NCI-H2029 (cell line): Measurements from ENCODE around the gene RAB4A.

ENCODE experiments used
- DNase-seq: peaks from one replicate; lab custom pipeline; 2025; lab: John Stamatoyannopoulos, UW

RAB4A gene

GRCh38 chr1:229270547-229271447 is at the start of gene RAB4A:
TSS of gene RAB4A (plus strand) at chr1:229271111. CDS start at chr1:229271340, 229 bp downstream.
- DNase-seq, result peak; percentile 74

- DNase-seq, result no peak
Measured at GRCh38 chr1:229222081-229222480, 48.8 kb upstream of the RAB4A start.

GRCh38 chr1:229223498-229223897 is 47.4 kb upstream of the RAB4A start:
- DNase-seq, result no peak

GRCh38 chr1:229224308-229224707 is 46.6 kb upstream of the RAB4A start:
- no peak for DNase-seq

GRCh38 chr1:229225331-229225782 is 45.6 kb upstream of the RAB4A start:
- no peak for DNase-seq

GRCh38 chr1:229226796-229227195 is 44.1 kb upstream of the RAB4A start:
- no peak for DNase-seq

GRCh38 chr1:229227298-229227919 is 43.5 kb upstream of the RAB4A start:
- peak; percentile 64 for DNase-seq

GRCh38 chr1:229228522-229228921 is 42.4 kb upstream of the RAB4A start:
- no peak for DNase-seq

- peak; percentile 41 for DNase-seq
Measured at GRCh38 chr1:229229137-229229720, 41.7 kb upstream of the RAB4A start.

- DNase-seq, result no peak
Measured at GRCh38 chr1:229229721-229230139, 41.2 kb upstream of the RAB4A start.

- no peak for DNase-seq
Measured at GRCh38 chr1:229230140-229230892, 40.6 kb upstream of the RAB4A start.

- no peak for DNase-seq
Measured at GRCh38 chr1:229230893-229231753, 39.8 kb upstream of the RAB4A start.

GRCh38 chr1:229231754-229232119 is 39.2 kb upstream of the RAB4A start:
- DNase-seq, result no peak

GRCh38 chr1:229234870-229235472 is 35.9 kb upstream of the RAB4A start:
- no peak for DNase-seq

- DNase-seq, result no peak
Measured at GRCh38 chr1:229237320-229237719, 33.6 kb upstream of the RAB4A start.

- DNase-seq, result no peak
Measured at GRCh38 chr1:229238231-229238630, 32.7 kb upstream of the RAB4A start.

GRCh38 chr1:229238674-229239415 is 32.1 kb upstream of the RAB4A start:
- DNase-seq, result no peak

GRCh38 chr1:229240532-229240931 is 30.4 kb upstream of the RAB4A start:
- no peak for DNase-seq

GRCh38 chr1:229241390-229241789 is 29.5 kb upstream of the RAB4A start:
- no peak for DNase-seq

- no peak for DNase-seq
Measured at GRCh38 chr1:229243638-229244037, 27.3 kb upstream of the RAB4A start.
